Osteocyte (in vitro differentiated cells): ENCODE measurements around the gene ZNF536. TPM values are rescaled to one million over a fixed set of nuclear protein-coding genes. Genes with fewer than 3 reads are reported as not detected.

Source experiments
- DNase-seq: peaks from one replicate; pipeline ENCODE4 v3.0.0; 2021; ENCODE audit warnings: mixed read lengths; ENCODE audit not compliant: unreplicated experiment; ENCODE audit errors: extremely low spot score
- H3K27ac Mint-ChIP-seq: one replicate; pipeline ENCODE4 v1.8.0; 2021; ENCODE audit warnings: mild to moderate bottlenecking, mixed read lengths; ENCODE audit not compliant: unreplicated experiment
- H3K27me3 Mint-ChIP-seq: one replicate; pipeline ENCODE4 v1.8.0; 2021; ENCODE audit warnings: mixed read lengths; ENCODE audit not compliant: unreplicated experiment
- H3K36me3 Mint-ChIP-seq: one replicate; pipeline ENCODE4 v1.8.0; 2021; ENCODE audit warnings: mixed read lengths; ENCODE audit not compliant: unreplicated experiment
- H3K4me1 Mint-ChIP-seq: one replicate; pipeline ENCODE4 v1.8.0; 2021; ENCODE audit warnings: mixed read lengths; ENCODE audit not compliant: unreplicated experiment
- H3K4me3 Mint-ChIP-seq: one replicate; pipeline ENCODE4 v1.8.0; 2021; ENCODE audit warnings: mild to moderate bottlenecking, moderate library complexity, mixed read lengths; ENCODE audit not compliant: unreplicated experiment
- H3K9me3 Mint-ChIP-seq: one replicate; pipeline ENCODE4 v1.8.0; 2021; ENCODE audit warnings: mixed read lengths; ENCODE audit not compliant: unreplicated experiment
- total RNA-seq: library from RNA; stranded (reverse); gene quantifications from 2 replicates; pipeline ENCODE4 v1.2.1, GENCODE V29; 2021
- TF ChIP-seq, protein P1 (sequence below): fragments of 200-600 bp; sonication (generic); IDR thresholded peaks from 2 replicates; pipeline ENCODE4 v1.5.0; 2021; ENCODE audit warnings: antibody characterized with exemption, mild to moderate bottlenecking, moderate library complexity

ZNF536 gene
- total RNA-seq, 1 donor from 2014 or later, result not detected

DNA sequence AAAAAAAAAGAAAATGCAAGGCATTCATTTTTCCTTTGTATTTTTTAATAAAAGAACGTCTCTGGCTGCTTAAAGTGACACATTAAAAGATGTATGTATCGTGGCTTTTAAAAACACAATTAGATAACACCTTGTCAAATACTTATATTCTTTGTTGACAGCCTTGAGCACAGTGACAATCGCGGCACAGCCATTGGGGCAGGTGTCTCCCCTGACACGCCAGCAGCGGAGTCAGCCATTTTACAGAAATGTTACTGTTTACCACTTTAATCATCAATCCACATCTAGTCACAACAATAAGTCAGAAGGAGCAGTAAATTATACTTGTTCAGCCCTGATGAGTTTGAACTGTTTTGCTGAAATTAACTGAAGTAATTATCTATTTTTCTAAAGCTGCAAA is 224.1 kb downstream of the ZNF536 start:
- H3K4me1 Mint-ChIP-seq, result no peaks in the 10 kb centered on the region
- no peak for DNase-seq
- H3K27me3 Mint-ChIP-seq, result no peaks in the 10 kb centered on the region
- H3K36me3 Mint-ChIP-seq, result no peaks in the 10 kb centered on the region
- TF ChIP-seq, protein P1, sequence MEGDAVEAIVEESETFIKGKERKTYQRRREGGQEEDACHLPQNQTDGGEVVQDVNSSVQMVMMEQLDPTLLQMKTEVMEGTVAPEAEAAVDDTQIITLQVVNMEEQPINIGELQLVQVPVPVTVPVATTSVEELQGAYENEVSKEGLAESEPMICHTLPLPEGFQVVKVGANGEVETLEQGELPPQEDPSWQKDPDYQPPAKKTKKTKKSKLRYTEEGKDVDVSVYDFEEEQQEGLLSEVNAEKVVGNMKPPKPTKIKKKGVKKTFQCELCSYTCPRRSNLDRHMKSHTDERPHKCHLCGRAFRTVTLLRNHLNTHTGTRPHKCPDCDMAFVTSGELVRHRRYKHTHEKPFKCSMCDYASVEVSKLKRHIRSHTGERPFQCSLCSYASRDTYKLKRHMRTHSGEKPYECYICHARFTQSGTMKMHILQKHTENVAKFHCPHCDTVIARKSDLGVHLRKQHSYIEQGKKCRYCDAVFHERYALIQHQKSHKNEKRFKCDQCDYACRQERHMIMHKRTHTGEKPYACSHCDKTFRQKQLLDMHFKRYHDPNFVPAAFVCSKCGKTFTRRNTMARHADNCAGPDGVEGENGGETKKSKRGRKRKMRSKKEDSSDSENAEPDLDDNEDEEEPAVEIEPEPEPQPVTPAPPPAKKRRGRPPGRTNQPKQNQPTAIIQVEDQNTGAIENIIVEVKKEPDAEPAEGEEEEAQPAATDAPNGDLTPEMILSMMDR, result no peak
- no peak overlapping the region for H3K27ac Mint-ChIP-seq
- H3K4me3 Mint-ChIP-seq, result no peak overlapping the region
- H3K9me3 Mint-ChIP-seq, result peaks cover 17% of the 10 kb centered on the region

DNA sequence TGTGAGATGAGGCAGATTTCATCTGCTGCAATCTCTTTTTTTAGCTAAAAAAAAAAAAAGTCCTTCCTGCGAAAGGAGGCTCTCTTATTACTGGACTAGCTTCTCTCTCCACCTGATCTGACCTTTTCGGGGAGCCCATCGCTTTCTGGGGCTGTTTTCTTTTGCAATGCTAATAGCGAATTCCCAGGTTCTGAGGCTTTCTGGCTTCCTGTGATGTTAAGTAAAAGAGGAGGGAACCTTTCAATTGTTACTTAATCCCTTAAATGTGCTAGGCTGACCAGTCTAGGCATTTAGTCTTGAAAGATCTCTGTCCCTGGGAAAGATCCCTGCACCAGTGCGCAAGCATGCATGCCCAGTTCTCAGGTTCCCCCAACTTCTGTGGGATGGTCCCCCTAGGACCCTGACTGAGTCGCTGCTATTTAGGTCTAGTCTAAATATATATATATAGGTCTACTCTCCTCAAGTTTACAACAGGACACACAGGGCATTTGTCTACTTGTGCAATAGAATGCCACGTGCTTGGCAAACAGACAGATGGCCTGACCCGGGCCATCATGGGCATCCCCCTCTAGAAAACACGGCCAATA is 224.7 kb downstream of the ZNF536 start:
- DNase-seq, result no peak
- no peaks in the 10 kb centered on the region for H3K27me3 Mint-ChIP-seq
- H3K9me3 Mint-ChIP-seq, result peaks cover 15% of the 10 kb centered on the region
- TF ChIP-seq, protein P1, result no peak
- H3K4me3 Mint-ChIP-seq, result no peak overlapping the region
- no peaks in the 10 kb centered on the region for H3K36me3 Mint-ChIP-seq
- no peak overlapping the region for H3K27ac Mint-ChIP-seq
- H3K4me1 Mint-ChIP-seq, result no peaks in the 10 kb centered on the region

DNA sequence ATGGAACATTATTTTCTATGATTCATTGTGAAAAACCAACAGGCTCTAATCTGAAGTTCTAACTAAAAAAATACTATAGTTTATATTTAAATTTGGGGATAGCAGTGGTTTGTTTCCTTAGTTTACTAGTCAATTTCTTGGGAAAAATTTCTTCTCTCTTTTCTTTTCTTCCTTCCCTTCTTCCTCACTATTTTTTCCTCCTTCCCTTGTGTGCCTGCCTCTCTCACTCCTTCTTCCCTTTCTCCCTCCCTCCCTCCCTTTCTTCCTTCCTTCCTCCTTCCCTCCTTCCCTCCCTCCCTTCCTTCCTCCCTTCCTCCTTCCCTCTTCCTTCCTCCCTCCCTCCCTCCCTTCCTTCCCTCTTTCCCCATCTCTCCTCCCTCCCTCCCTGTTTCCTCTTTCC is 226.5 kb downstream of the ZNF536 start:
- Mint-ChIP-seq H3K4me1 (no peaks in the 10 kb centered on the region), H3K36me3 (no peaks in the 10 kb centered on the region), H3K9me3 (peaks cover 15% of the 10 kb centered on the region), H3K27ac (no peak overlapping the region), H3K27me3 (no peaks in the 10 kb centered on the region), H3K4me3 (no peak overlapping the region)
- DNase-seq, result no peak
- TF ChIP-seq, protein P1, result no peak

DNA sequence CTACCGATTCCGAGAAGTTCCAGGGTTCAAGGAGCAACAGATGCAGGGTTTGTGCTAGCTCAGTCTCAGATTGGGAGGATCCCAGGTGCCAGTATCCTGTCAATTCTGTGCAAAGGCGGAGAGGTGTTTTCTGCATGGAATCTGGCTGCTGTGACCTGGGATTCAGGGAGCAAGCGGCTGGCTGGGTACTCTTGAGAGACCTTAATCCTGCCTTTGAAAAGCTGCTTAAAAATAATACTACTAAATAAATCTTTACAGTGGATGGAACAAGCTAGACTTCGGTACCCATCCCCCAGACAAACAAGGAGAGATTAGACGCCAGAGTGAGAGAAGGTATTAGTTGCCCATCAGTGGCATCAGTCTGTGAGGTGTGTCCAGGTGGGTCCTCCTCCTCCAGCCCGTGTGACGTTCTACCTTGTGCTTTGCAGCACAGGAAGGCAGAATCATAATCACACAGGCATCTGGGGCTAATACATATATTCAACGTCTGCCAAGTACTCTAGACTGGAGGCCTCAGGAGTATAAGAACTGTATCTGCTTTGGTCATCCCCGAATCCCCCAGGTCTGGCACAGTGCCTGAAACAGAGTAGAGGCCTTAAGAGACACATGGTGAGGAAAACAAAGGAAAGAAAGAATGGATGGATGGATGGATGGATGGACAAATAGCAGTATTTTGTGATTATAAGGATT is 230.6 kb downstream of the ZNF536 start:
- Mint-ChIP-seq H3K27ac (no peak overlapping the region), H3K4me3 (no peak overlapping the region), H3K9me3 (peaks cover 3% of the 10 kb centered on the region), H3K36me3 (no peaks in the 10 kb centered on the region), H3K4me1 (no peaks in the 10 kb centered on the region), H3K27me3 (no peaks in the 10 kb centered on the region)
- TF ChIP-seq, protein P1, result no peak
- peak; percentile 53 for DNase-seq

DNA sequence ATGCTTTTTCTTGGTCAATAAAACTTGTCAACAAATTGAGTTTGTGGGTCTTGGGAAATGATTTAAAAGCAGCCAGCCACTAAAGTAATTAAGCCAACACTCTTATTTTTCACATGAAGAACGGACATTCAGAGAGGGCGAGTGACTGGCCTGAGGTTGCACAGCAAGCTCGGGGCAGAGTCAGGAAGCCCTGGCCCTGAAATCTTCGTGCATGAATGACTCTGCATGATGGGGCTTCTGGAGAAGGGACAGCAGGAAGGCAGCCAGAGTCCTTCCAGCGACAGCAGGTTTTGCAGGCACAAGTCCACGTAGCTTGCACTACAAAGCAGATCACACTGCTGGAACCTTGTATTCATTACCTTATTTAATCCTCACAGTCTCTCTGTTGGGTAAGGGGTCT is 232.5 kb downstream of the ZNF536 start:
- DNase-seq, result peak; percentile 42
- no peaks in the 10 kb centered on the region for H3K27me3 Mint-ChIP-seq
- no peak overlapping the region for H3K4me3 Mint-ChIP-seq
- no peaks in the 10 kb centered on the region for H3K36me3 Mint-ChIP-seq
- H3K27ac Mint-ChIP-seq, result no peak overlapping the region
- TF ChIP-seq, protein P1, result no peak
- H3K4me1 Mint-ChIP-seq, result no peaks in the 10 kb centered on the region
- H3K9me3 Mint-ChIP-seq, result peaks cover 7% of the 10 kb centered on the region
